Erythroblast (primary cell): ENCODE data around the gene NKX6-1.

Experiments used
- GATA1 ChIP-seq: IDR thresholded peaks from 2 replicates; pipeline ENCODE4 v1.6.1; 2011; ENCODE audit warnings: low read depth, mild to moderate bottlenecking, control low read depth, low read length, moderate library complexity
- POLR2A ChIP-seq: IDR thresholded peaks from 2 replicates; pipeline ENCODE4 v1.6.1; 2011; ENCODE audit warnings: mild to moderate bottlenecking, low read length

GRCh38 chr4:84456157-84456556, 42.9 kb downstream of the NKX6-1 start:
- TF ChIP-seq POLR2A (no peak), GATA1 (no peak)
